HL-60 (cell line): ENCODE measurements around the gene CLEC10A.

Experiments used
- CTCF ChIP-seq: IDR thresholded peaks from one replicate; pipeline ENCODE4 v1.5.1; 2011; ENCODE audit warnings: low read length, control low read depth, inconsistent platforms; ENCODE audit not compliant: insufficient read depth
- REST ChIP-seq: IDR thresholded peaks from 2 replicates; pipeline ENCODE4 v1.6.1; 2012; ENCODE audit warnings: low read depth; ENCODE audit not compliant: insufficient replicate concordance

GRCh38 chr17:7124923-7125322 lies 44.9 kb upstream of the CLEC10A start:
- TF ChIP-seq REST (no peak), CTCF (no peak)
